ENCODE data around the gene SCUBE3. TPM values are rescaled to one million over a fixed set of nuclear protein-coding genes. Genes with fewer than 3 reads are reported as not detected.

SCUBE3 gene
- total and polyA plus RNA-seq, 2 of the 8 experiments (the other 6 are each of a cell fraction or from before 2014, with no cell fraction given): 0.80 to 1.0 TPM

DNA sequence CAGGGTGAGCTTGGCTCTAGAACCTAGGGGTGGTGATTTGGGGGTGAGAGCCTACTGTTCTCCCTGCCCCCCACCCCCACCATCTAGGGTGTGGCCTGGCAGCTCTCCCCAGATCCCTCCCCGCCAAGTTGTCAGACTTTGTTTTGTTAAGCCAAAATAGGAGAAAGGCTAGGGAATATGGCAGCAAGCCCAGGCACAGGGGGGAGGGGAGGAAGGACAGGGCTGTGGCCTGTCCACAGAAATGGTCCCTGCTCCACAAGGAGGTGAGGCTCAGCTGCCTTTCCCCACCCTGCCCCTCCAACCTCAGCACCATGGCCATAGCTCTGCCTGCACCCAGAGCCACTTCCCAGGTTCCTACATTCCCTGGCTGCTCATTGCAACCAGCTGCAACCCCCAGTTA lies 17.2 kb downstream of the SCUBE3 start:
- H3K4me1 ChIP-seq (replicated peaks in 1 of 4; ENCODE audit: control insufficient read depth in 3 of 4, insufficient read depth in 4 of 4, low read length in 3 of 4): peaks cover 0 to 2% (median under 1%) of the 10 kb centered on the region in 4 experiments; a peak in 3 of 7 replicates
- H3K4me2 ChIP-seq (ENCODE audit: insufficient read depth in 1 of 2, low read depth in 2 of 2, low read length in 2 of 2): no peak overlapping the region
- no peak overlapping the region for H2AK5ac ChIP-seq (ENCODE audit: low read depth, low read length)
- no peak overlapping the region for H3K27ac ChIP-seq (ENCODE audit: low read depth, low read length)
- H4K8ac ChIP-seq (ENCODE audit: extremely low read depth, insufficient read depth, low read length): no peak overlapping the region
- H3K9me3 ChIP-seq (ENCODE audit: insufficient read depth in 2 of 2, low read depth in 1 of 2, low read length in 1 of 2): no peaks in the 10 kb centered on the region
- H4K20me1 ChIP-seq (replicated peaks in 1 of 2; ENCODE audit: control insufficient read depth in 1 of 2, insufficient read depth in 2 of 2, low read length in 2 of 2): peaks cover 4 to 6% of the 10 kb centered on the region in 2 experiments
- no peaks in the 10 kb centered on the region for H3K79me1 ChIP-seq (ENCODE audit: low read depth, low read length)
- no peak overlapping the region for H3K14ac ChIP-seq (ENCODE audit: insufficient read length)
- no peak overlapping the region for H2BK5ac ChIP-seq (ENCODE audit: low read depth, low read length)
- H3K4me3 ChIP-seq (ENCODE audit: extremely low read depth in 1 of 4, insufficient read depth in 2 of 4, low read depth in 3 of 4, low read length in 4 of 4): no peak overlapping the region
- no peak for TF ChIP-seq POLR2A (IDR thresholded peaks at IDR 0.05; ENCODE audit: control extremely low read depth in 1 of 2, low read depth in 2 of 2, low read length in 2 of 2)
- no peak for TF ChIP-seq EZH2 (IDR thresholded peaks at IDR 0.05; ENCODE audit: low read depth, low read length, severe bottlenecking)
- TF ChIP-seq SAP30 (IDR thresholded peaks at IDR 0.05; ENCODE audit: insufficient read depth, insufficient replicate concordance, low read length): no peak
- TF ChIP-seq KDM1A (IDR thresholded peaks at IDR 0.05; ENCODE audit: borderline replicate concordance, low read length): no peak
- TF ChIP-seq FOSL1 (IDR thresholded peaks at IDR 0.05; ENCODE audit: insufficient read depth, low read depth, low read length): no peak
- no peak for TF ChIP-seq RNF2 (IDR thresholded peaks at IDR 0.05; ENCODE audit: borderline replicate concordance, low read depth, low read length, missing control alignments, poor library complexity, severe bottlenecking)
- no peak overlapping the region for H2AFZ ChIP-seq (ENCODE audit: low read length)
- H4K5ac ChIP-seq (ENCODE audit: insufficient read length, low read depth, low read length): no peak overlapping the region
- H3K23ac ChIP-seq (ENCODE audit: insufficient read length): no peak overlapping the region
- no peak overlapping the region for H3K56ac ChIP-seq (replicated peaks; ENCODE audit: insufficient read length, low read depth, low read length)
- no peak overlapping the region for H3K9ac ChIP-seq (replicated peaks in 1 of 4; ENCODE audit: extremely low read depth in 1 of 4, low read depth in 3 of 4, low read length in 3 of 4)
- no peak overlapping the region for H2BK12ac ChIP-seq (ENCODE audit: low read depth, low read length)
- CTCF ChIA-PET (ENCODE audit: partially characterized antibody): interaction anchor here (0.9 to 4.1 kb wide), 9 partner anchors 9 to 163 kb away, joined by 3 to 32 read pairs (median 3); no protein-coding TSS in a partner anchor
- FAIRE-seq: no peak
- 89% methylated on average over 1 of the region's 1 CpG; no CpG with 5 or more reads in 1 of the 2 experiments for WGBS, 2 experiments (ENCODE audit: extremely low coverage in 1 of 2, insufficient coverage in 1 of 2, insufficient read length in 1 of 2, insufficient replicate concordance in 2 of 2, low coverage in 1 of 2, low lambda C conversion rate in 2 of 2, missing lambda C conversion rate in 1 of 2)
- no peak overlapping the region for H2BK20ac ChIP-seq (ENCODE audit: low read length)
- no peak overlapping the region for H2BK15ac ChIP-seq (ENCODE audit: low read length)
- no peak overlapping the region for H2BK120ac ChIP-seq (replicated peaks; ENCODE audit: low read depth, low read length)
- H3K79me2 ChIP-seq (ENCODE audit: control insufficient read depth in 1 of 2, insufficient read depth in 2 of 2, low read length in 2 of 2): no peaks in the 10 kb centered on the region
- no peak overlapping the region for H3K18ac ChIP-seq (ENCODE audit: extremely low read depth, low read length)
- no peak overlapping the region for H4K91ac ChIP-seq (replicated peaks; ENCODE audit: insufficient read length, low read length)
- no peak overlapping the region for H3K4ac ChIP-seq (replicated peaks; ENCODE audit: insufficient read length, low read depth, low read length)
- no peaks in the 10 kb centered on the region; a peak in 1 of 8 replicates for H3K36me3 ChIP-seq (ENCODE audit: control insufficient read depth in 2 of 4, insufficient read depth in 4 of 4, low read length in 3 of 4)
- DNase-seq (ENCODE audit: low read depth in 1 of 2, low spot score in 2 of 2): no peak
- H3K27me3 ChIP-seq (replicated peaks in 1 of 4; ENCODE audit: control insufficient read depth in 3 of 4, extremely low read depth in 1 of 4, insufficient read depth in 3 of 4, low read length in 3 of 4): peaks cover 0 to 6% (median 3%) of the 10 kb centered on the region in 4 experiments; a peak in 4 of 7 replicates
- no peaks in the 10 kb centered on the region for H3K23me2 ChIP-seq (ENCODE audit: low read depth, low read length)
- POLR2A ChIA-PET (ENCODE audit: partially characterized antibody): interaction anchor here (0.8 to 3.0 kb wide), 4 partner anchors 8 to 342 kb away, joined by 3 to 12 read pairs (median 6); partner anchors contain the start of gene ANKS1A

All from H1 (cell line).